ENCODE results near the gene ARHGAP26. TPM values are rescaled to one million over a fixed set of nuclear protein-coding genes. Genes with fewer than 3 reads are reported as not detected.

ARHGAP26 gene
- polyA plus RNA-seq, 1 donor from 2014 or later: 0.83 TPM

DNA sequence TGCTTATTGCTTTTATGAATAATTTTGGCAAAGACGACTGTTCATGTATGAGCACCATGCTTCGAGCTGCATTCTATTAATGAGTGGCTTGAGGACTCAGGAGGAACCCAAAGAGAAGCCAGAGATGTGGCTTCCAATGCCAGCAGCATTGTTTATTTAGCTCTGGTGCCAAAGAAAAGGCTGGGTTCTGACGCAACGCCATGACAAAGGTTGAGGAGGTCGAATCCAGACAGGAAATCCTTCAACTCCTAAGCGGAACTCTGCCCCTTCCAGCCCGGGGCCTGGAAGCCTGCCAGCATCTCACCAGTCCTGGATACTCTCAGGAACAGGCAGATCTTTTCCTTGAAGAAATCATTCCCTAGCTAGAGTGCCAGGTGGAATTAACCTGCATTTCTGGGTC, 104.4 kb downstream of the ARHGAP26 start:
- Histone ChIP-seq H3K9me2 (ENCODE audit: insufficient read depth, low read length) (no peaks in the 10 kb centered on the region), H3K4me2 (ENCODE audit: low read length) (no peak overlapping the region), H3F3A (ENCODE audit: insufficient read depth, low read length, poor library complexity, severe bottlenecking) (no peaks in the 10 kb centered on the region), H3K36me3 (ENCODE audit: insufficient read depth, low read length) (no peaks in the 10 kb centered on the region), H3K27ac (ENCODE audit: low read length) (no peak overlapping the region), H3K9me3 (ENCODE audit: low read length) (no peaks in the 10 kb centered on the region), H2AFZ (ENCODE audit: low read depth, low read length) (no peak overlapping the region), H4K20me1 (ENCODE audit: insufficient read depth) (no peaks in the 10 kb centered on the region), H3K4me3 (ENCODE audit: low read length) (no peak overlapping the region), H3K79me2 (replicated peaks; ENCODE audit: insufficient read depth, low read length) (no peaks in the 10 kb centered on the region), H3K9ac (ENCODE audit: low read length) (no peak overlapping the region), H3K27me3 (ENCODE audit: insufficient read depth, low read depth, low read length) (no peaks in the 10 kb centered on the region)
- no peak for TF ChIP-seq POLR2AphosphoS5 (IDR thresholded peaks at IDR 0.05)
- TF ChIP-seq EP300 (conservative IDR thresholded peaks at IDR 0.05; ENCODE audit: poor library complexity, severe bottlenecking): no peak
- TF ChIP-seq SMC3 (conservative IDR thresholded peaks at IDR 0.05; ENCODE audit: poor library complexity): no peak
- TF ChIP-seq, protein P1, sequence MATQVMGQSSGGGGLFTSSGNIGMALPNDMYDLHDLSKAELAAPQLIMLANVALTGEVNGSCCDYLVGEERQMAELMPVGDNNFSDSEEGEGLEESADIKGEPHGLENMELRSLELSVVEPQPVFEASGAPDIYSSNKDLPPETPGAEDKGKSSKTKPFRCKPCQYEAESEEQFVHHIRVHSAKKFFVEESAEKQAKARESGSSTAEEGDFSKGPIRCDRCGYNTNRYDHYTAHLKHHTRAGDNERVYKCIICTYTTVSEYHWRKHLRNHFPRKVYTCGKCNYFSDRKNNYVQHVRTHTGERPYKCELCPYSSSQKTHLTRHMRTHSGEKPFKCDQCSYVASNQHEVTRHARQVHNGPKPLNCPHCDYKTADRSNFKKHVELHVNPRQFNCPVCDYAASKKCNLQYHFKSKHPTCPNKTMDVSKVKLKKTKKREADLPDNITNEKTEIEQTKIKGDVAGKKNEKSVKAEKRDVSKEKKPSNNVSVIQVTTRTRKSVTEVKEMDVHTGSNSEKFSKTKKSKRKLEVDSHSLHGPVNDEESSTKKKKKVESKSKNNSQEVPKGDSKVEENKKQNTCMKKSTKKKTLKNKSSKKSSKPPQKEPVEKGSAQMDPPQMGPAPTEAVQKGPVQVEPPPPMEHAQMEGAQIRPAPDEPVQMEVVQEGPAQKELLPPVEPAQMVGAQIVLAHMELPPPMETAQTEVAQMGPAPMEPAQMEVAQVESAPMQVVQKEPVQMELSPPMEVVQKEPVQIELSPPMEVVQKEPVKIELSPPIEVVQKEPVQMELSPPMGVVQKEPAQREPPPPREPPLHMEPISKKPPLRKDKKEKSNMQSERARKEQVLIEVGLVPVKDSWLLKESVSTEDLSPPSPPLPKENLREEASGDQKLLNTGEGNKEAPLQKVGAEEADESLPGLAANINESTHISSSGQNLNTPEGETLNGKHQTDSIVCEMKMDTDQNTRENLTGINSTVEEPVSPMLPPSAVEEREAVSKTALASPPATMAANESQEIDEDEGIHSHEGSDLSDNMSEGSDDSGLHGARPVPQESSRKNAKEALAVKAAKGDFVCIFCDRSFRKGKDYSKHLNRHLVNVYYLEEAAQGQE (IDR thresholded peaks at IDR 0.05; ENCODE audit: borderline replicate concordance): no peak
- TF ChIP-seq RAD21 (conservative IDR thresholded peaks at IDR 0.05): no peak
- no peak for TF ChIP-seq TAF1 (IDR thresholded peaks at IDR 0.05; ENCODE audit: low read depth)
- TF ChIP-seq, protein P2, sequence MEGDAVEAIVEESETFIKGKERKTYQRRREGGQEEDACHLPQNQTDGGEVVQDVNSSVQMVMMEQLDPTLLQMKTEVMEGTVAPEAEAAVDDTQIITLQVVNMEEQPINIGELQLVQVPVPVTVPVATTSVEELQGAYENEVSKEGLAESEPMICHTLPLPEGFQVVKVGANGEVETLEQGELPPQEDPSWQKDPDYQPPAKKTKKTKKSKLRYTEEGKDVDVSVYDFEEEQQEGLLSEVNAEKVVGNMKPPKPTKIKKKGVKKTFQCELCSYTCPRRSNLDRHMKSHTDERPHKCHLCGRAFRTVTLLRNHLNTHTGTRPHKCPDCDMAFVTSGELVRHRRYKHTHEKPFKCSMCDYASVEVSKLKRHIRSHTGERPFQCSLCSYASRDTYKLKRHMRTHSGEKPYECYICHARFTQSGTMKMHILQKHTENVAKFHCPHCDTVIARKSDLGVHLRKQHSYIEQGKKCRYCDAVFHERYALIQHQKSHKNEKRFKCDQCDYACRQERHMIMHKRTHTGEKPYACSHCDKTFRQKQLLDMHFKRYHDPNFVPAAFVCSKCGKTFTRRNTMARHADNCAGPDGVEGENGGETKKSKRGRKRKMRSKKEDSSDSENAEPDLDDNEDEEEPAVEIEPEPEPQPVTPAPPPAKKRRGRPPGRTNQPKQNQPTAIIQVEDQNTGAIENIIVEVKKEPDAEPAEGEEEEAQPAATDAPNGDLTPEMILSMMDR (IDR thresholded peaks at IDR 0.05; ENCODE audit: poor library complexity, severe bottlenecking): no peak
- TF ChIP-seq EZH2 (IDR thresholded peaks at IDR 0.05; ENCODE audit: borderline replicate concordance, insufficient read depth, low read length, poor library complexity, severe bottlenecking): no peak
- no peak for TF ChIP-seq MXI1 (conservative IDR thresholded peaks at IDR 0.05; ENCODE audit: poor library complexity, severe bottlenecking)

DNA sequence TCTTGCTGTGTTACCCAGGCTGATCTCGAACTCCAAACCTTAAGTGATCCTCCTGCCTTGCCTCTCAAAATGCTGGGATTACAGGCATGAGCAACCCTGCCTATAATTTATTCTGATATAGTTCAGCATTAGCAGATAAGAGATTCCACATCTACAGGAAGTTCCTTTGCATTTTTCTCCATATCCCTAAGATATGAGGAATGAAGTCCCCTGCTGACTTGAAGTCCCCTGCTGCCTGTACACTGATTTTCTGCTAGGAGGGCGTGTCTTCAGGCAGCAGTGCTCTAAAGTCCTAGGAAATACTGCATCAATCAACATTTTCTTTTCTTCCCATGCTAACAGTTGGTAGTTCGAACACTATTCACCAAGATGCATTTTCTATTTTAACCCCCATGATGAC, 105.8 kb downstream of the ARHGAP26 start:
- Histone ChIP-seq H3K9ac (ENCODE audit: low read length) (no peak overlapping the region), H3K27me3 (ENCODE audit: insufficient read depth, low read depth, low read length) (no peaks in the 10 kb centered on the region), H3K79me2 (replicated peaks; ENCODE audit: insufficient read depth, low read length) (no peaks in the 10 kb centered on the region), H3K9me3 (ENCODE audit: low read length) (no peaks in the 10 kb centered on the region), H4K20me1 (ENCODE audit: insufficient read depth) (no peaks in the 10 kb centered on the region), H3F3A (ENCODE audit: insufficient read depth, low read length, poor library complexity, severe bottlenecking) (no peaks in the 10 kb centered on the region), H3K9me2 (ENCODE audit: insufficient read depth, low read length) (no peaks in the 10 kb centered on the region), H3K36me3 (ENCODE audit: insufficient read depth, low read length) (no peaks in the 10 kb centered on the region), H2AFZ (ENCODE audit: low read depth, low read length) (no peak overlapping the region), H3K4me2 (ENCODE audit: low read length) (no peak overlapping the region), H3K27ac (ENCODE audit: low read length) (no peak overlapping the region), H3K4me3 (ENCODE audit: low read length) (no peak overlapping the region)
- no peak for TF ChIP-seq RAD21 (conservative IDR thresholded peaks at IDR 0.05)
- TF ChIP-seq, protein P2 (IDR thresholded peaks at IDR 0.05; ENCODE audit: poor library complexity, severe bottlenecking): no peak
